TTC549 (cell line): ENCODE results near the gene HTR5A.
"Not testable (repeated sequence)": the region's sequence is repeated elsewhere in the genome, so short reads cannot be mapped to it uniquely, and the experiment has no call there.

Experiments
- FAIRE-seq: peaks from 2 replicates; lab custom pipeline; 2012; peaks lifted over from hg19 to GRCh38; lab: Jason Lieb, UNC

The HTR5A gene

DNA sequence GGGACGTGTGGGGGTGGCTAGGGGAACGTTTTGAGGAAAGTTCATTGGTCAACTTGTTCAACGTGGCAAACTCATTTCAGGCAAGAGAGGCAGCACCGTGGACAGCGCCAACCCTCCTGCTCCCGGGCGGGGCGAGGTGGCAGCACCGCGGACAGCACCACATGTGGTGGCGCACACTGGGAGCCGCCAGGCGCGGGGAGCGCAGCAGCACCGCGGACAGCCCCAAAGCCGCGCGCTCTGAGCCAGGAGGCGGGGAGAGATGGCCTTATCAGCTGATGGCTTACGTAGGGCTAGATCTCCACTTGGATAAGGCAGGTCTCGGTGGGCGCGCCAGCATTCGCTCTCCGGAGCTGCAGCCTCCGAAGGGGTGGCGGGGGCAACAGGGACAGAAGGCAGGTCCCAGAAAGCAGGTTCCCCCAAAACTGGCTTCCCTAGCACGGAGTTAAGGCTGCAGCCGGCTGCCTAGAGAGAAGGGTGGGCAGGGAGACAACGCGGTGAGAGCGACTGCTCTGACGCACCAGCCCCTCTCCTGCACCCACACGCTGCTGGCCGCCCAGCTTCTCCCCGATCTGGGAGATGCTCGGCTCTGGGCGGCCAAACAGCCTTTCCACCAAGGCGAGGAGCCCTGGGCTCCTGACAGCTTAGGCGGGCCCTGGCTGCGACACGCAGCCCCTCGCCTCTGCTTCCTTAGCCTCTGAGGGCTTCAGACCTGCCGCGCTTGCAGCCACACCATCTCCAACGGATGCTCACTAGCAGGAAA is at the start of gene HTR5A:
TSS of gene HTR5A (plus strand) at position 333 of the 760 bp plus-strand sequence. CDS start 576 bp downstream, outside the sequence.
- no peak for FAIRE-seq

- no peak for FAIRE-seq
Measured at GRCh38 chr7:155020996-155021395, 49.1 kb upstream of the HTR5A start.

- FAIRE-seq = no peak
Measured at GRCh38 chr7:155021699-155022145, 48.4 kb upstream of the HTR5A start.

DNA sequence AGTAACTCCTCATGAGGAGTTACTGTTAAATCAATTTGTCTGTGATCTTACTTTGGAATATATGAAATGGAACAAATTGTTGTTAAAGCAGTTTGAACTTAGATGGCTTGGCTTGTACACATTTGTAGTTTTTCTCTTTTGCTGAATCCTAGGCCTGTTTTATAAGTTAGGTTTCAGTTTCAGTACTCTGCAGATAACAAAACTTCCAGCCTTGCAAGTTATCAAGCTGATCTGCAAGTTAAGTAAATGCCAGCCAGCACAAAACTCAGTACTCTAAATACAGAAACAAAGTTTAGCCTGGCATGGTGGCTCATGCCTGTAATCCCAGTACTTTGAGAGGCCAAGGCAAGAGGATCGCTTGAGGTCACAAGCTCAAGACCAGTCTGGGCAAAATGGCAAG is 42.2 kb upstream of the HTR5A start:
- FAIRE-seq = no peak

DNA sequence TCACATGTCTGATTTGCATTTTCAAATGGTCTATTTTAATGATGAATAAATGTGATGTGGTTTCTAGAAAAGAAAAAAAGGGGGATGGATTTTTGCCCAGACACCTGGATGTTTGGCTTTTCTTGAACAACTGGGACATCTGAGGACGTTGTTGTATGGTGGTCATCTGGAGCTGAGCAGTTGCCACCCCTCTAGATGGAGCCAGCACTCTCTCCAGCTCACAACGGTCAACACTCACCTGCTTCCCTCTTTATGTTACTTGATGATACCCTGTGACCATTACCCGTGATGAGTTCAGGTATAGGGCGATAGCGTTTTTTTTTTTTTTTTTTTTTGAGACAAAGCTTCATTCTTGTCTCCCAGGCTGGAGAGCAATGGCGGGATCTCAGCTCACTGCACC is 37.1 kb upstream of the HTR5A start:
- FAIRE-seq = no peak

- not testable (repeated sequence) for FAIRE-seq
Measured at GRCh38 chr7:155034495-155034894, 35.6 kb upstream of the HTR5A start.

DNA sequence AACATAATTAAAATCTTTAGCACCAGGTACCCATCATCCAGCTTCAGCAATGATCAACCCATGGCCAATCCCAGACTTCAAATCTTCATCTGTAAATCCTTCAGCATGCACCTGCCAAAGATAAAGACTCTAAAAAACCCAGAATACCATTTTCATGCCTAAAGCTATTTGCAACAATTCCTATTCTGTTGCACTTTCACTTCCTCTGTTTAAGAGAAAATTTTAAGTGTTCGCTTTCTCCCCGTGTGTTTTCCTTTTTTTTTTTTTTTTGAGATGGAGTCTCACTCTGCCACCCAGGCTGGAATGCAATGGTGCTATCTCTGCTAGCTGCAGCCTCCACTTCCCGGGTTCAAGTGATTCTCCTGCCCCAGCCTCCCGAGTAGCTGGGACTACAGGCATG is 31.8 kb upstream of the HTR5A start:
- FAIRE-seq = no peak

GRCh38 chr7:155043756-155044155 is 26.4 kb upstream of the HTR5A start:
- no peak for FAIRE-seq

DNA sequence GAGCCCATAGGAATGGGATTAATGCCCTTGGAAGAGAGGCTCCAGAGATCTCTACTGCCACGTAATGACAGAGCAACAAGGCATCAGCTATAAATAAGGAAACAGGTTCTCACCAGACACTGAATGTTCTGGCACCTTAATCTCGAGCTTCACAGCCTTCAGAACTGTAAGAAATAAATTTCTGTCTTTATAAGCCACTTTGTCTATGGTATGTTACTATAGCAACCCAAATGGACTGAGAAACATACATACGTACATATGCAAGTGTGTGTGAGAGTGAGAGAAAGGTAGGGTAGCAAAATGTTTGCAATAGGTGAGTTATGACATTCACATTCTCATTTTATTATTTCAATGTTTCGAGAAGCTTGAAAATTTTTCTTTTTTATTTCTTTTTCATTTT is 22.1 kb upstream of the HTR5A start:
- no peak for FAIRE-seq

DNA sequence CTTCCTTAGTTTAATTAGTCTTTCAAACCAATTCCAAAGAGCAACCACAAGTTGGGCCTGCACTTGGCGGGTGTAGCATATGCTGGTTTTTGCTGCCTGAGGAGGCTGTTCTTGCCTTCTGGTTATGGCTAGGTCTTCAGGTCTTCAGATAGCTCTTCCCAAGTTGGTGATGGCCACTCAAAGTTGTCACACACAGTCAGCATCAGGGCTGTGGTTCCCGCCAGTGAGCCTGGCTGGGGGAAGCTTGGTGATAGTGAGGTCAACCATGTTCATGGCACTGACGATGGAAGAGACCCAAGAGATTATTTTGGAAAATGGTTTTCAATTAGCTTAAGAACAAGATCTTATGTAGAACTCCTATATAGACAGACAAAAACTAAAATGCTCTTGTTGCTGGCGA is 18.8 kb upstream of the HTR5A start:
- FAIRE-seq = no peak

DNA sequence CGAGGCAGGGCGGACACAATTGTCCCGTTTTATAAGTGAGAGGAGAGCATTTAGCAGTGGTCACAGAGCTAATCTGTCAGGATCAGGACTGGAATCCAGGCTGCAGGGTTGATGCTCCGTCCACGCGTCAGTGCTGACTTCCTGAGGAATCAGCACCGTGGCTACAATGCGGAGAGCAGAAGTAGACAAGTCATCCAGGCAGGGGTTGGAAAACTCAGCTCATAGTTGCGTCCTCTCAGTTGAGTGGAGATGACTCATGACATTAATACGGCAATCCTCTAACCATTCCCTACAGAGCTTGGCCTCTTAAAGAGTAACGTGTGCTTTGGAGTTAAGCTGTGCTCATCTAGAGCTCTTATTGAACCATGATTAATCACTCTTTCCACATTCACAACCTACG is 17.1 kb upstream of the HTR5A start:
- FAIRE-seq = no peak

- no peak for FAIRE-seq
Measured at GRCh38 chr7:155054761-155055160, 15.4 kb upstream of the HTR5A start.

- no peak for FAIRE-seq
Measured at GRCh38 chr7:155057076-155057475, 13.0 kb upstream of the HTR5A start.

GRCh38 chr7:155058896-155059295 is 11.2 kb upstream of the HTR5A start:
- FAIRE-seq = no peak

GRCh38 chr7:155059703-155060102 is 10.4 kb upstream of the HTR5A start:
- no peak for FAIRE-seq

- FAIRE-seq = no peak
Measured at GRCh38 chr7:155062411-155062810, 7.7 kb upstream of the HTR5A start.

DNA sequence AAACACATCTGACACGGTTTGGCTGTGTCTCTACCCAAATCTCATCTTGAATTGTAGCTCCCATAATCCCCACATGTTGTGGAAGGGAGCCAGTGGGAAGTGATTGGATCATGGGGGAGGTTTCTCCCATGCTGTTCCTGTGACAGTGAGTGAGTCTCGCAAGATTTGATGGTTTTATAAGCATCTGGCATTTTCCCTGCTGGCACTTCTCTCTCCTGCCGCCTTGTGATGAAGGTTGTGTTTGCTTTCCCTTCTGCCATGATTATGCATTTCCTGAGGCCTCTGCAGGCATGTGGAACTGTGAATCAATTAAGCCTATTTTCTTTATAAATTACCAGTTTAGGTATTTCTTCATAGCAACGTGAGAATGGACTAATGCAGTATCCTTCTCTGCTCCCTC is 5.9 kb upstream of the HTR5A start:
- FAIRE-seq = no peak

DNA sequence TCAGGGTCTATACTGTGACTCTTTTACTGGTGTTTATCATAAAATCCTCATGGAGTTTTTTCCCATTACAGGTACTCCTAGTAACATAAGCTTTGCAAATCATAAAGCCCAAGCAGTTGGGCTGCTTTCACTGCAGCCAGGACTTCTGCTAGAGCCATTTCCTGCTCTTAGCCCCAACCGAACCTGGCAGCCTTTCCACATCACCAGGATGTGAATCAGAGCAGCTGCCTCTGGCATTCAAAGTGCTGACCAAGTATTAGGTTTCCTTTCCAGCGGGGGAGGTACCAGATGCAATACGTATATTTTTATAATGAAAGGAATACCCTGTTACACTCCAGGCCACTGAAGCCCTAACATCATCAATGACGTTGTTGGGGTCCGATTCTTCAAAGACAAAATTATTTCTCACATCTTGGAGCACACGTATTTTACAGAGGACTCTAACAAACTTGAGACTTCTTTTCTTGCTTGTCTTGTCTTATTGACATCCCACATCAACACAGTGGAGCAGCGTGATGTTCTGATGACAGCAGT is 3.6 kb upstream of the HTR5A start:
- FAIRE-seq = no peak

GRCh38 chr7:155071121-155071651 is 1.1 kb downstream of the HTR5A start:
- no peak for FAIRE-seq

DNA sequence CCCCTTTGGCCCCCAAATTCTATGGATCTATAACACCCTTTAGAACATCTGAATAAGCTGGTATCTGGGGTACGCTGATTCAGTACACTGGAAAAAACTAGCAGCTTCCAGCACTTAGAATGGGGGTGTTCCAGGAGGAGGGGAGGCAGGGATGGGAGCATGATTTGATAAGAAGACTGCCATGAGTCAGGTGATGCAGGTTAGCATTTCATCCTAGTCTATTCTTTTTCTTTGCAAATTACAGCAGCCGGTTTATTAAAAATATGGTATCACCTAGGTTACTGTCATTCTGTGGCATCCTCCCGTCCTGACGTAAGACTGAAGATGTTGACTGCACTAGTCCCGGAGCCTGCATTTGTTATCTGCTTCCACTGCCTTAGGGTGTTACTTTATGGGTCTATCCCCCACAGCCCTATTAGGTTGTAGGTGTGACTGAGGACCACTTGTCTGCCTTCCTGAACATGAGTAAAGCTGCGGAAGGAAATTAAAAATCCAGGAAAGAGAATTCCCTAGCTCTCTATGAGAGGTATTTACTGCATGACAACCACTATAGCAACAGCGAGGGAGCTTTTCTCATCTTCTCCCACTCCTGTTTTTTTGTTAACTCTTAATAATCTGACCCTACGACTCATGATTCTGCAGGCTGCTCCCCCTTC is 1.9 kb downstream of the HTR5A start:
- FAIRE-seq = no peak

DNA sequence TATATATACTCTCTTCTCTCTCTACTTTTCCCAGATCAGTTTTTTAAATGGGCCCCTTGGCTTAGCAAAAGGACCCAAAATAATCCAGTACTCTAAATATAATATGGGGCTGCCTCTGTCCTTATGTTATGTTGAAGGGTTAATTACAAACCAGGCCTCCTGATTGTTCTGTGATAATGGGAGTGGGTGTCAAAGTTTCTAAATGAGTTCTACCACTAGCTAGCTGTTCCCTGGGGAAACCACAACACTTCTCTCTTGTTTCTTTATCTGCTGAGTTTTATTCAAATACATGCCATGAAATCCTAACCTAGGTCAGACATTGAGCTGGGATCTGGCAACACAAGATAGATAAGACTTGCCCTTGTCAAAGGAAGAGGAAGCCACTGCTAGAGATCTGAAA is 3.8 kb downstream of the HTR5A start:
- FAIRE-seq = no peak

DNA sequence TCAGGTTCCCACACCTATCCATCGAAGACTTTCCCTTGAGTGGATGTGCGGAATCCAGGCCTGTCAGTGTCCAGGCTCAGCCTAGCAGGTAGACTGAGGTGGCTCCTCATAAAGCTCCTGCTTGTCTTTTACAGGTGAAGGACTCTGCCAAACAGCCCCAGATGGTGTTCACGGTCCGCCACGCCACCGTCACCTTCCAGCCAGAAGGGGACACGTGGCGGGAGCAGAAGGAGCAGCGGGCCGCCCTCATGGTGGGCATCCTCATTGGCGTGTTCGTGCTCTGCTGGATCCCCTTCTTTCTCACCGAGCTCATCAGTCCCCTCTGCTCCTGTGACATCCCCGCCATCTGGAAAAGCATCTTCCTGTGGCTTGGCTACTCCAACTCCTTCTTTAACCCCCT is 13.9 kb downstream of the HTR5A start:
- FAIRE-seq = no peak

DNA sequence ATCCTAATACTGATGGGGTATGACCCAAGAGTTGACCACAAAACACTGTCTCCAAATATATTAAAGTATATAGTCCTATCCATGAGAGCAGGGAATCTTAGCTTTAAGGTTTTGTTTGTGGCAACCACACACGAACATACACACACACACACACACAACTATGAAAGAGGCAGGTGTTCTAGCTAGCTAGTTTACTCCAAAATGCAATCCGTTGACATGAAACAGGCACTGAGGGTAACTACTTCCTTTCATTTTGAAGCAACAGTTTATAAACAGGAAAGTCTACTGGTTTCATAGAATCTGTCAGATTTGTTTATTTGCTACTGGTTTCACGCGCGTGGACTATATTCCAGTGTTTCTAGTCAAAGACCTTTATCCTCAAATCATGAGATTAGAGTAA is 14.8 kb downstream of the HTR5A start:
- FAIRE-seq = no peak
